GM12801 (cell line): ENCODE measurements around the gene JAKMIP2.

ENCODE experiments used
- CTCF ChIP-seq: IDR thresholded peaks from one replicate; pipeline ENCODE4 v1.5.1; 2011; ENCODE audit warnings: control low read depth; ENCODE audit not compliant: insufficient read length; ENCODE audit errors: extremely low read depth

JAKMIP2 gene

GRCh38 chr5:147800491-147800890 is 18.0 kb upstream of the JAKMIP2 start:
- TF ChIP-seq CTCF, result no peak

- no peak for TF ChIP-seq CTCF
These were observed 14.2 kb upstream of the JAKMIP2 start for GRCh38 chr5:147796556-147797308.

GRCh38 chr5:147791181-147791580 is 8.7 kb upstream of the JAKMIP2 start:
- no peak for TF ChIP-seq CTCF

- no peak for TF ChIP-seq CTCF
These were observed 7.3 kb upstream of the JAKMIP2 start for GRCh38 chr5:147789820-147790219.

- TF ChIP-seq CTCF, result no peak
These were observed 5.5 kb upstream of the JAKMIP2 start for GRCh38 chr5:147788023-147788422.

GRCh38 chr5:147786142-147786541 is 3.6 kb upstream of the JAKMIP2 start:
- no peak for TF ChIP-seq CTCF

GRCh38 chr5:147784146-147784987 is 1.8 kb upstream of the JAKMIP2 start:
- no peak for TF ChIP-seq CTCF
